Glutamatergic neuron (in vitro differentiated cells): ENCODE measurements around the gene KCNT1. TPM values are rescaled to one million over a fixed set of nuclear protein-coding genes. Genes with fewer than 3 reads are reported as not detected.

ENCODE experiments used
- DNase-seq: peaks from one replicate; pipeline ENCODE4 v3.0.0; 2022
- H3K27ac Mint-ChIP-seq: one replicate; pipeline ENCODE4 v1.8.0; 2020; ENCODE audit warnings: mild to moderate bottlenecking, mixed read lengths, inconsistent platforms; ENCODE audit not compliant: unreplicated experiment
- H3K27me3 Mint-ChIP-seq: one replicate; pipeline ENCODE4 v1.8.0; 2020; ENCODE audit warnings: mild to moderate bottlenecking, moderate library complexity, mixed read lengths, inconsistent platforms; ENCODE audit not compliant: unreplicated experiment
- H3K36me3 Mint-ChIP-seq: one replicate; pipeline ENCODE4 v1.8.0; 2020; ENCODE audit warnings: mild to moderate bottlenecking, mixed read lengths, inconsistent platforms; ENCODE audit not compliant: unreplicated experiment
- H3K4me1 Mint-ChIP-seq: one replicate; pipeline ENCODE4 v1.8.0; 2020; ENCODE audit warnings: mild to moderate bottlenecking, low read depth, mixed read lengths, inconsistent platforms; ENCODE audit not compliant: unreplicated experiment
- H3K4me3 Mint-ChIP-seq: one replicate; pipeline ENCODE4 v1.8.0; 2020; ENCODE audit warnings: mild to moderate bottlenecking, mixed read lengths, inconsistent platforms; ENCODE audit not compliant: unreplicated experiment
- H3K9me3 Mint-ChIP-seq: one replicate; pipeline ENCODE4 v1.8.0; 2020; ENCODE audit warnings: mild to moderate bottlenecking, moderate library complexity, mixed read lengths, inconsistent platforms; ENCODE audit not compliant: unreplicated experiment
- CTCF ChIP-seq: fragments of 200-600 bp; sonication (generic); IDR thresholded peaks from one replicate; pipeline ENCODE4 v1.5.0; 2021; ENCODE audit not compliant: partially characterized antibody, unreplicated experiment
- total RNA-seq: library from RNA; stranded (reverse); fragmentation: NEBNext Ultra II Directional; extraction: Animal tissue kit (Norgen Biotek cat#: 25700); gene quantifications from one replicate; pipeline ENCODE4 v1.2.1, GENCODE V29; 2021; ENCODE audit not compliant: unreplicated experiment

The KCNT1 gene
- total RNA-seq, 1 donor from 2014 or later = 0.76 TPM

- Mint-ChIP-seq H3K4me3 (no peak overlapping the region), H3K27ac (no peak overlapping the region), H3K9me3 (no peaks in the 10 kb centered on the region), H3K27me3 (no peaks in the 10 kb centered on the region), H3K36me3 (no peaks in the 10 kb centered on the region), H3K4me1 (no peaks in the 10 kb centered on the region)
- no peak for DNase-seq
- no peak for TF ChIP-seq CTCF
Measured at GRCh38 chr9:135788576-135789300, 86.8 kb downstream of the KCNT1 start.

- Mint-ChIP-seq H3K9me3 (peaks cover 2% of the 10 kb centered on the region), H3K36me3 (no peaks in the 10 kb centered on the region), H3K4me3 (no peak overlapping the region), H3K4me1 (no peaks in the 10 kb centered on the region), H3K27me3 (peaks cover 2% of the 10 kb centered on the region), H3K27ac (no peak overlapping the region)
- TF ChIP-seq CTCF = no peak
- DNase-seq = no peak
Measured at GRCh38 chr9:135789838-135790291, 87.9 kb downstream of the KCNT1 start.

- H3K27ac Mint-ChIP-seq = no peak overlapping the region
- H3K4me3 Mint-ChIP-seq = no peak overlapping the region
- DNase-seq = no peak
- no peaks in the 10 kb centered on the region for H3K36me3 Mint-ChIP-seq
- H3K4me1 Mint-ChIP-seq = no peaks in the 10 kb centered on the region
- H3K27me3 Mint-ChIP-seq = peaks cover 2% of the 10 kb centered on the region
- no peak for TF ChIP-seq CTCF
- H3K9me3 Mint-ChIP-seq = peaks cover 2% of the 10 kb centered on the region
Measured at GRCh38 chr9:135790356-135790755, 88.4 kb downstream of the KCNT1 start.

- TF ChIP-seq CTCF = no peak
- Mint-ChIP-seq H3K36me3 (no peaks in the 10 kb centered on the region), H3K27ac (no peak overlapping the region), H3K9me3 (peaks cover 4% of the 10 kb centered on the region), H3K4me1 (no peaks in the 10 kb centered on the region), H3K4me3 (no peak overlapping the region), H3K27me3 (peaks cover 2% of the 10 kb centered on the region)
- DNase-seq = no peak
Measured at GRCh38 chr9:135790850-135791249, 88.9 kb downstream of the KCNT1 start.

GRCh38 chr9:135791431-135792267 lies 89.7 kb downstream of the KCNT1 start:
- Mint-ChIP-seq H3K4me1 (no peaks in the 10 kb centered on the region), H3K36me3 (no peaks in the 10 kb centered on the region), H3K27me3 (peaks cover 2% of the 10 kb centered on the region), H3K4me3 (no peak overlapping the region), H3K9me3 (peaks cover 4% of the 10 kb centered on the region), H3K27ac (no peak overlapping the region)
- DNase-seq = no peak
- TF ChIP-seq CTCF = no peak
